HCEC 1CT (cell line): Measurements from ENCODE around the gene NCOA1.
"Not testable (repeated sequence)": the region's sequence is repeated elsewhere in the genome, so short reads cannot be mapped to it uniquely, and the experiment has no call there.

ENCODE experiments used
- DNase-seq: peaks from one replicate; pipeline ENCODE4 v3.0.0-alpha.2; 2017

Gene NCOA1

DNA sequence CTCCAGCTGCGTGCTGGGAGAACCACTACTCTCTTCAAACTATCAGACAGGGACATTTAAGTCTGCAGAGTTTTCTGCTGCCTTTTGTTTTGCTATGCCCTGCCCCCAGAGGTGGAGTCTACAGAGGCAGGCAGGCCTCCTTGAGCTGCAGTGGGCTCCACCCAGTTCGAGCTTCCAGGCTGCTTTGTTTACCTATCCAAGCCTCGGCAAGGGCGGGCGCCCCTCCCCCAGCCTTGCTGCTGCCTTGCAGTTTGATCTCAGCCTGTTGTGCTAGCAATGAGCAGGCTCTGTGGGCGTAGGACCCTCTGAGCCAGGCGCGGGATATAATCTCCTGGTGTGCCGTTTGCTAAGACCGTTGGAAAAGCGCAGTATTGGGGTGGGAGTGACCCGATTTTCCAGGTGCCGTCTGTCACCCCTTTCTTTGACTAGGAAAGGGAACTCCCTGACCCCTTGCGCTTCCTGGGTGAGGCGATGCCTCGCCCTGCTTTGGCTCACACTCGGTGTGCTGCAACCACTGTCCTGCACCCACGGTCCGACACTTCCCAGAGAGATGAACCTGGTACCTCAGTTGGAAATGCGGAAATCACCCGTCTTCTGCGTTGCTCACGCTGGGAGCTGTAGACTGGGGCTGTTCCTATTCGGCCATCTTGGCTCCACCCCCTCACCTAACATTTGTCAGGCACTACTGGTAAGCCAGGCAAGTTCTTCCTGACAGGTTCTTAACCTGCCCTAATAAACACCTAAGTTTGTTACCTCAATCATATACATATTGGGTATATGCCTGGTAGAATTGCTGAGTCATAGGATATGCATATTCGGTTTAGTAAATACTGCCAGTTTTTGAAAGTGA, 315.0 kb downstream of the NCOA1 start:
- DNase-seq: not testable (repeated sequence)

DNA sequence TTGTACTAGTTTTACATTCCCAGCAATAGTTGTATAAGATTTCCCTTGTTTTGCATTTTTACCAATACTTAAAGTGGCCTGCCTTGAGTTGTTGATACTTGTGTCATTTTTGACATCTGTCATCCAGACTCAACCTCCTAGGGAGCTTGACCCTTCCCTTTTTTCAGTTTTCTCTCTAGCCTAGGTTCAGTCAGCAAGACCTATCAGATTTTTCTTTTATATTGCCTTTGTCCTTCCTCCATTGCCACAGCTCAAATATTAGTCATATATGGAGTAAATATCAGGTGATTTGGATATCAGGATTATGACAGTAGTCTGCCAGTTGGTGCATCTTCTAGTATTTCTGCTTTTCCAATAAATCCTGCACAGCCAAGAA, 315.6 kb downstream of the NCOA1 start:
- DNase-seq: no peak

DNA sequence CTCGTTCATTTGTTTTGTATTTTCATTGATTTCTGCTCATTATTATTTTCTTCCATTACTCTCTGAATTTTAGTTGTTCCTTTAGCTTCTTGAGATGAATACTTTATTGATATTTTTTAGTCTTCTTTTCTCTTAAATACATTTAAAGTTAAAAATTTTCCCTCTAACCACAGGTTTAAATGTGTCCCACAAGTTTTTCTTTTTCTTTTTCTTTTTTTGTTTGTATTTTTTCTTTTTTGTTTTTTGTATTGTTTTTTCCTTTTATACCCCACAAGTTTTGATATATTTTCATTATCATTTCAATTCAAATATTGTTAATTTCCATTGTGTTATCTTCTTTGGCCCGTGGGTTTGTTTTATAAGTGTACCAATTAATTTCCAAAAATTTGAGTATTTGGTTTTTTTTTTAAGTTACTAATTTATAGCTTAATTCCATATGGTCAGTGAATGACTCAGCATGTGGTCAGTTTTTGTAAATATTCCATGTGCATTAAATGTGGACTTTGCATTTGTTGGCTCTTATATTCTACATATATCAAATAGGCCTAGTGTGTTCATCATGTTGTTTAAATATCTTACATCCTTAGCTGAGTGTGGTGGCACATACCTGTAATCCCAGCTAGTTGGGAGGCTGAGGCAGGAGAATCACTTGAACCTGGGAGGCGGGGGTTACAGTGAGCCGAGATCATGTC, 318.4 kb downstream of the NCOA1 start:
- DNase-seq: peak; percentile 51

DNA sequence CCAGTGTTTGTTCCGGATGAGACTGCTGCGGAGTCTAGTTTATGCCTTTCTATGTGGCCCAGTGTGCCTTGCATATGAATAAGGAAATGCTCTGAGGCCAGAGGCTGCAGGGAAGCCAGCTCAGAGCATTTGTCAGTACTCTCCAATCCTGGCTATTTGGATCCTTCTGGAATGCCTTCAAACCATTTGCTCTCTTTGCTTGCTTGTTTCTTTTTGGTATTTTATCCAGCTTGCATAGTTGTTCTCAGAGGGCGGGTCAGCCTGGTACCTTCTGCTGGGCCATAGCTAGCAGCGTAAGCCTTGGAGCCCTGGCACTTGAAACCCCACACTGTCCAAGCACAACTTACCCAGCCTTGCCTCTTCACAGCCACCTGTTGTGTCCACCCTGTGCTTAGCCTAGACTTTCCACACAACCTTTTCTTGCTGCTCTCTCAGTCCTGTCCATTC, 322.7 kb downstream of the NCOA1 start:
- DNase-seq: no peak

DNA sequence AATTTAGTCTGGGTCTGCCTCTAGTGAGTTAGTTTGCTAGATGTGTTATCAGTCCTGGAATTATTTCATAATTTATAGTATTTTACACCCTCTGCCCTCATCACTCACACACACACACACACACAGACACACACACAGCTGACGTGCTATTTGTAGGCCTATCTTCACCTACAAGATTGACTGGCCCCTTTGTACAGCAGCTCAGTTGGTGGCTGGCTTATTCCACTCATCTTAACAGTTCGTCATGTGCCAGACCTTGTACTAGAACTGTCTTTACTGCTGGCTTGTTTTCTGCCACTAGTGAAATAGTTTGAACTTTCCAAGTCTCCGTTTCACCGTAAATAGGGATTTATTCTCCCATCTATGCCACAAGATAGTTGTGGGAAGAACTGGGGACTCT, 323.5 kb downstream of the NCOA1 start:
- DNase-seq: no peak

DNA sequence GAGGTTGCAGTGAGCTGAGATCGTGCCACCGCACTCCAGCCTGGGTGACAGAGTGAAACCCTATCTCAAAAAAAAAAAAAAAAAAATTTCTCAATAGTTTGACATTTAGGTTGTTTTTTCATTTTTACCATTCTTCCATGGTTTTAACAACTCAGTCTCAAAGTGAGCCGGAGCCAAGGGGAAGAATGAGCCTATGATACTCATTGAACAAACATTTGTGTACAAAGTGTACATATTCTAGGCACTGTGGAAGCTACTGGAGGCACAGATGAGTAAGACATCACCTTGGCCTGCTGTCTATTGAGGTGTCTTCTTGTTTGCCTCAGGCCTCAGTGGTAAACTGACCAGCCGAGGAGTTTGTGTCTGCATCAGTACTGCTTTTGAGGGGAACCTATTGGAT, 324.1 kb downstream of the NCOA1 start:
- DNase-seq: no peak

DNA sequence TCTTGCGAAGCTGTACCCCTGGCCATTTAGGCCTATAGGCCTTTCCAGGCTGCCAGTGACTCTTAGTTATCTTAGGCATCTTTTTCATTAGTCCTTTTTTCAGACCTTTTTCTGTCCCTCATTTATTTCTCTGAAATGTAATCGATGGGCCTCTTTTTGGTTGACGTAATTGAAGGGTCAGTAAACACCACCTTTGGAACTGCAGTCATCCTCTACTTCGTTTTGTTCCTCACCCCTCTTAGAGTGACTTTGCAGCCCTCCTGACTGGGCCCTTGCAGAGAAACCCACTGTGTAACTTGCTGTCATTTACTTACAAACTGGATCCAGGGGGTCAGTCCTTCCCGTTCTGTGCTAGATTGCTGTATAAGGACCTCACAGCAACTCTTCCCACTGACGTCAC, 325.4 kb downstream of the NCOA1 start:
- no peak for DNase-seq

DNA sequence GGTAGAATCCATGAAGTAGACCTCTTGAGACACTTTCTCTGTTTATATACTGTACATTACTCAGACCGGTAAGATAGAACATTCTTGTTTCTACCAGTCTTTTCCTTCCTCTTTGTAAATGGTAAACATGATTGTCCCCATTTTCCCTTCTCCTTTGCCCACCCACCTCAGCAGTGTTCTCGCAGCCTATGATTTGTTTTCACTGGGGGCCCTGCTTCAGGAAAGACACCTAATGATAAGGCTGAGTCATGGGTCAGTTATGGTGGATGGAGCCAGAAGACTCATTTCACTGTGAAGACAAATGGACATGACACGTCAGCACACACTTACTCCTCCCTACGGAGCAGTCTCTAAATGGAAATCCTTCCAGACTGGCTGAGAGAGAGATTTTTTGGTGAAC, 325.8 kb downstream of the NCOA1 start:
- peak; percentile 81 for DNase-seq

DNA sequence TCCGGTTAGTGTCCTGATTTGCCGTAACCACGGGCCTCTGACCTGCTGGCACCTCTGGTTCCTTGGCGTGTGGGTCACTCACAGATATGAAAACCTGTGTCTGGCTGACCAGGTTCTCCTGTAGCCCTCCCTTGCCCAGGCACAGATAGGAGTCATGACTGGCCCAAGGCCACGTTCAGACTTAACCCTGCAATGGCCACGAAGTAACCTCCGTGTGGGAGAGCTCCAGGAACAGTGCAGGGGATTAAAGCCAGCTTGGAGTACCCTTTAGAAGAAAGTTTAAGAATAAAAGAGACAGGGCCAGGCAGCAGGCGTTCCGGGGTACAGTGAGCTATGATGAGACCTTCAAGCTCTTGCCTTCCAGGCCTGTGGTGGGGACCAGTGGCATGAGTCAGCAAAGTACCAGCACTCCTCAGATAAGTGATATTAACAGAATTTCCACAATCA, 327.7 kb downstream of the NCOA1 start:
- no peak for DNase-seq

DNA sequence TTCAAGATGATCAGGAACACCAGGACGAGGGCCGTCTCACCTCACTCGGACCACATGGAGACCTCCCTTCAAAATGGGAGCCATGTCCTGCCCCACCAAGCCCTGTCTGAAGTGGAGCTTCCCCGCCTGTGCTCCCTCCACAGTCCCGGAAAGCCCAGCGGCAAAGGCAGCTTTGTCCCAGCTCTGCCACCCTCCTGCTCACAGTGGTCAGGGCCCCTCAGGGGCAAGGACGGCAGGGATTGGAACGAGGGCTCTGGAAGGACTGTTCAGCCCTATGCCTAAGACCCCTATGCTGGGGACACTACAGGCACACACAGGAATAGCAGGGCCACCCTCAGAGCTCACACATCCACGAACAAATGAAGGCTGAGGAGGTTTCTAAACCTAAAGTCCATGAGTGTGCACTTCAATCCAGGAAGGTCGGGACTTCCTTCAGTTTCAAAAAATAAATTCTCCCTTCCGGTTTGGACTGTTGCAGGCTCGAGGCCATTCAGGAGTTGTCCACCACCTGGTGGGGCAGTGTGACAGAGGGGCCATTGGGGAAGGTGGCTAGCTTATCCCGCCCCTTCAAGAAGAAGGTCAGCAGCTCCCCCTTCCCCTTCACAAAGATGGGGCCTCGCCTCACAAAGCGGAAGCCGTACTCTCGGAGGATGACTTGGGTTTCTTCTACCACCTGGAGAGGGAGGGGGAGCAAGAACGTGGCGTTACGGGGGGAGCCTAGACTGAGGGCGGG, 328.6 kb downstream of the NCOA1 start:
- no peak for DNase-seq

DNA sequence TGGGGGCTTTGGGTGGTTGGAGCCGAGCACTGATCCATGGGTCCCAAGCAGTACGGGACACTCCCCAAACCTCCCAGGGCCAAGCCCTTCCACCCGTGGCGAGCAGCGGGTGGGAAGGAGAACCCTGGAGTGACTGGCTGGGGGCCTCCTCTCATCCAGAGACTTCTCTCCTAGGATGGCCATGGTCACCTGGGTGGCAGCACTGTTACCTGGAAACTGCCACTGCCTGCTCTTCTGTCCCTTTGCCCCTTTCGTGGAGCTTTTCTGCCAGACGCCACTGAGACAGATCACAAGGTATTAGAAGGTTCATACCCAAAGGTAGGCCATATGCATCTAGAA, 329.1 kb downstream of the NCOA1 start:
- DNase-seq: no peak
